ENCODE data around the gene EPN1.

Gene EPN1

GRCh38 chr19:55674841-55675660 is at the start of gene EPN1:
Gene EPN1 (plus strand): TSS chr19:55675226. CDS start chr19:55678628, 3,402 bp downstream.
- TF ChIP-seq MYC (IDR thresholded peaks at IDR 0.05; ENCODE audit: low read depth, low read length), result peak; percentile 36; the same call in 1 of the 2 replicates
- 0 out of 2 replicates have a peak, but pooled peaks have one; percentile 10 for TF ChIP-seq MAX (IDR thresholded peaks at IDR 0.05; ENCODE audit: low read depth, low read length)
- peak; percentile 43 for TF ChIP-seq POLR2A (IDR thresholded peaks at IDR 0.05; ENCODE audit: extremely low read depth, insufficient read length)
- TF ChIP-seq CTCF (IDR thresholded peaks at IDR 0.05; ENCODE audit: low read depth, low read length), result no peak

GRCh38 chr19:55626350-55626749 is 48.7 kb upstream of the EPN1 start:
- DNase-seq (ENCODE audit: low read depth), result no peak
- no peak overlapping the region for H3K4me3 ChIP-seq (ENCODE audit: low read depth, low read length)
- TF ChIP-seq MAX (IDR thresholded peaks at IDR 0.05; ENCODE audit: low read depth, low read length), result no peak
- TF ChIP-seq POLR2A (IDR thresholded peaks at IDR 0.05; ENCODE audit: extremely low read depth, insufficient read length), result no peak
- TF ChIP-seq CTCF (IDR thresholded peaks at IDR 0.05; ENCODE audit: low read depth, low read length), result no peak

More at GRCh38 chr19:55674841-55675660, at the start of gene EPN1:
- H3K4me3 ChIP-seq (ENCODE audit: low read depth, low read length), result peak within 1 kb of the TSS; percentile 86
- DNase-seq (ENCODE audit: low read depth), result peak; percentile 94

- no peak overlapping the region for H3K4me3 ChIP-seq (ENCODE audit: low read depth, low read length)
- DNase-seq (ENCODE audit: low read depth), result peak; percentile 91
- TF ChIP-seq MYC (IDR thresholded peaks at IDR 0.05; ENCODE audit: low read depth, low read length) (no peak), POLR2A (IDR thresholded peaks at IDR 0.05; ENCODE audit: extremely low read depth, insufficient read length) (no peak), CTCF (IDR thresholded peaks at IDR 0.05; ENCODE audit: low read depth, low read length) (peak; percentile 59), MAX (IDR thresholded peaks at IDR 0.05; ENCODE audit: low read depth, low read length) (no peak)
Observed at GRCh38 chr19:55632463-55632834, 42.6 kb upstream of the EPN1 start.

- no peak overlapping the region for H3K4me3 ChIP-seq (ENCODE audit: low read depth, low read length)
- TF ChIP-seq MYC (IDR thresholded peaks at IDR 0.05; ENCODE audit: low read depth, low read length), result no peak
- TF ChIP-seq POLR2A (IDR thresholded peaks at IDR 0.05; ENCODE audit: extremely low read depth, insufficient read length), result no peak
- TF ChIP-seq CTCF (IDR thresholded peaks at IDR 0.05; ENCODE audit: low read depth, low read length), result no peak
- TF ChIP-seq MAX (IDR thresholded peaks at IDR 0.05; ENCODE audit: low read depth, low read length), result no peak
- no peak for DNase-seq (ENCODE audit: low read depth)
Observed at GRCh38 chr19:55633861-55634260, 41.2 kb upstream of the EPN1 start.

GRCh38 chr19:55635334-55635717 is 39.7 kb upstream of the EPN1 start:
- no peak for DNase-seq (ENCODE audit: low read depth)
- H3K4me3 ChIP-seq (ENCODE audit: low read depth, low read length), result peak overlapping the region; percentile 94
- TF ChIP-seq MAX (IDR thresholded peaks at IDR 0.05; ENCODE audit: low read depth, low read length), result no peak
- no peak for TF ChIP-seq POLR2A (IDR thresholded peaks at IDR 0.05; ENCODE audit: extremely low read depth, insufficient read length)
- no peak for TF ChIP-seq CTCF (IDR thresholded peaks at IDR 0.05; ENCODE audit: low read depth, low read length)
- no peak for TF ChIP-seq MYC (IDR thresholded peaks at IDR 0.05; ENCODE audit: low read depth, low read length)

Data from NB4 (cell line).